GM19452 (cell line): Measurements from ENCODE around the gene TMCO4.
"Not testable (repeated sequence)": the region's sequence is repeated elsewhere in the genome, so short reads cannot be mapped to it uniquely, and the experiment has no call there.

ENCODE experiments used
- ATAC-seq: cut with Tn5 transposase; IDR thresholded peaks from one replicate; pipeline ENCODE4 v1.9.1; 2021; ENCODE audit not compliant: unreplicated experiment

Gene TMCO4

DNA sequence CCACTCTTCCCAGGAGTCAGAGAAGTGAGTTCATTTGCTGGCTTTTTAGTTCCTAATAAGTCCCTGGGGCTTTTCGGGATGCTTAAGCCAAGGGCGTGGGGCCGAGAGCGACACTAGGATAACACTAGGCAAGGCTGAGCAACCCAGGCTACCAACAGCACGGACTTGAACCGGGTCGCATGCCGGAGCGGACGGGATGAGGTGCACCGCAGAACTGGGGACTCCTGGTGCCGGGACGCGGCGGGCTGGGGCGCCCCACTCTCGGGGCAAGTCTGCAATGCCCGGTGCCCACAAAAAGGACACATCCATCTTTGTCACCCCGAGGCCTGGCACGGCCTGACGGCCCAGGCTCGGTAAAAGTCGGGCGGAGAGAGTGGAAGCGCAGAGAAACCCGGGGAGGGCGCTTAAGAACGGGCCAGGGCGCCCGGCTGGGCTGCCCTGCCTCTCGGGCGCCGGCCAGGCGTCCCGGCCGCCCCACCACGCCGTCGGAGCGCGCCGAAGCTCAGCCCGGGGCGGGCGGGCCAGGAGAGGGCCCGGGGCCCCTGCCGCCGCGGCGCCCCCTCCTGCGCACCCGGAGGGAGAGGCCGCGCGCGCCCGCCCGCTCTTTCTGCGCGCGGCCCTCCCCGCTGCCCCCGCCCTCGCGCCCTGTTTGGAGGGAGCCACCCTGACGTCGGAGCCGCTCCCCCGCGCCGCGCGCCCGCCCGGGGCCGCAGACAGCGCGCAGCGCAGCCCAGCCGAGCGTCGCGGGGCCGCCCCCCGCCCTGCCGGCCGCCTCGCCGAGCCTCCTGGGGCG, 155.9 kb downstream of the TMCO4 start, which contains the start of gene NBL1:
NBL1 (plus strand) TSS at position 710 of the 793 bp plus-strand sequence. CDS start 10,720 bp downstream, outside the sequence.
- no peak for ATAC-seq

DNA sequence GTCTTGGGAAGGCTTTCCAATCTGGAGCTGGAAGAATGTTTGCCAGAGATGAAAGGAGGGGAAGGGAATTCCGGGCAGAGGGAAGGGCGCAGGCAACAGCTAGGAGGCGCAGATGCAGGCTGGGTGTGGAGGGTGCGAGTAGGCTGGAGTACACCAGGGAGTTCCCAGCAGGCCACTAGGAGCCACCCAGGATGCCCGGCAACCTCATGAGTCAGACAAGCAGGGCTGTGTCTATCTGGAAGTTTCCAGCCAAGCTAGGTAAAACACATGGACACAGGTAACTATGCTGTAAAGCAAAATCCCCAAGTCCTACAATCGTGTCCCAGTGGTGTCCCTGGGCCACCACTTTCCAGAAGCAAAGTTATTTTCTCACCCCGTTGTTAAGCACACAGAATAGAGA, 156.6 kb downstream of the TMCO4 start:
- no peak for ATAC-seq

DNA sequence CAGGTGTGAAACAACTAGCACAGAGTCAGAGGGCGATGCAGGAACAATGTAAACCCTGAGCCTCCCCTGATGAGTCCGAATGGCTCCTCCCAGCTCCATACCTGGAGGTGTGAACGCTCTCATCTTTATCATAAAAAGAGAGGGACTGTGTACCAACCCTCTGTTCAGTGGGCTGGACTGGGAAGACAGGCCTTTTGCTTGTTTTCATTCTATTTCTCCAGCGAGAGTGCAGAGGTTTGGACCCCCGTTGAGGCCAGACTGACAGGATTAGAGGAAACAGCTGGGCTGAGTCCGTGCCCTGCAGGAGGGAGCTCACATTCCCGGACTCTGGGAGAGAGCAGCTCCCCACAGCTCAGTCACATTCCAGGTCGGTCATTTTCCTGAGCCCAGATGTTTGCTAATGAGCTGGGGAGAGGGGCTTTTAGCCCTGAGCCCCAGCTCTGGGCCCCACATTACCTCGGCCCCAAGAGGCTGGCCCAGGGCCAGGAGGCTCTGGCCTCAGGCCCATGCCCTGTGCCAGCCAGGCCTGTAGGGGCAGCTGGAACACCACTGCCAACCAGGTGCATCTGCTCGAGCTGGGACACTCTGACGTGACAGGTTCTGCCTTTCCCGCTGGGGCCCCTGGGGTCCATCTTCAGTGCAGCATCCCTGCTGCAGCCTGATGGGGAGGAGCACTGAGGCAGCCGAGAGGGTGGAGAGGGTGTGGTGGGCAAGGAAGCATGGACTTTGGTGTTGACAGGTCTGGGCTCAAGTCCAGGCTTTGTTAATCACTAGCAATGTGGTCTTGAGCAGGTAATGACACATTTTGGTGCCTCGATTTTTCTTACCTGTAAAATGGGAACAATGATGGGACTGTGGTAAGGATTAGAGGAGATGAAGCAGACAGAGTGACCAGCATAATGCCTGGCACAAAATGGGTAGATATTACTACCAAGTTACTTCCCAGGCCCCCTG, 159.1 kb downstream of the TMCO4 start:
- ATAC-seq: no peak

DNA sequence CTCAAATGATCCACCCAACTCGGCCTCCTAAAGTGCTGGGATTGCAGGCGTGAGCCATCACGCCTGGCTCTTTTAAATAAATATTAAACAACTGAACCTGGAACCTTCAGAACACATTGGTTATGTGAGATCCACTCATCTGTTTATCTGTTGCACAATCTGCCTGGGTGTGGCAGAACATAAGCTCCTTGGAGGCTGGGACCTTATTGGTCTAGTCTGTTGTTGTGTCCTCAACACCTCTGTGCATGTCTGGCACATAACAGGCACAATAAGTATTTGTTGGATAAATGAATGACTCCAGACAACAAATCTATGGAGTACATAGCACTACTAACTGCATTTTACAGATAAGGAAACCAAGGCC, 159.7 kb downstream of the TMCO4 start:
- ATAC-seq: no peak

DNA sequence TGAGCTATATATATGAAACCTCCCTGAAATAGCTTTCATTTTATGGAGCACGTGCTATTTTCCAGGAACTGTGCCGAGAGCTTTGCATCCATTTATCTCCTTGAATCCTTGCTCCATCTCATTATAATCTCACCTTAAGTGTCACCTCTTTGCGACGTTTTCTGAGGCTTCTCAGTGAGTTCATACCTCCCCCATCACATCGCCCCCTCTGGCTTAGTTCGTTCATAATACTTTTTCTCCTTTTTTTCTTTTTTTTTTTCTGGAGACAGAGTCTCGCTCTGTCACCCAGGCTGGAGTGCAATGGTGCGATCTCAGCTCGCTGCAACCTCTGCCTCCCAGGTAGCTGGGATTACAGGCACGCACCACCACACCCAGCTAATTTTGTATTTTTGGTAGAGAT, 160.5 kb downstream of the TMCO4 start:
- ATAC-seq: not testable (repeated sequence)

DNA sequence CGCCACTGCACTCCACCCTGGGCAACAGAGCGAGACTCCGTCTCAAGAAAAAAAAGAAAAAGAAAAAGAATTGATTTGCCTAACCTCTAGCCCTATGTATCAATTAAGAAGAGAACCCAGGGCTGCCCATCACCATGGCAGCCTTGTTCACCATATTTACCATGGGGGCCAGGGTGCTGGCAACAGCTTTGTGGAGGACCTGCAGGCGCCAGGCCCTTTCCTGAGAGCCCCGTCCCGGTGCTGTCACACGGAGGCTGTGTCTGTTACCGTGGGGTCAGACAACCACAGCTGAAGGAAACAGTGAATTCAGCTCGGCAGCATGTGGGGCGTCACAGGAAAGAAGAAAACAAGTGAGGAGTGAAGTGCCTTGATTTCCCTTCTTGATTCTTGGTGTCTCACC, 162.1 kb downstream of the TMCO4 start:
- ATAC-seq: no peak

DNA sequence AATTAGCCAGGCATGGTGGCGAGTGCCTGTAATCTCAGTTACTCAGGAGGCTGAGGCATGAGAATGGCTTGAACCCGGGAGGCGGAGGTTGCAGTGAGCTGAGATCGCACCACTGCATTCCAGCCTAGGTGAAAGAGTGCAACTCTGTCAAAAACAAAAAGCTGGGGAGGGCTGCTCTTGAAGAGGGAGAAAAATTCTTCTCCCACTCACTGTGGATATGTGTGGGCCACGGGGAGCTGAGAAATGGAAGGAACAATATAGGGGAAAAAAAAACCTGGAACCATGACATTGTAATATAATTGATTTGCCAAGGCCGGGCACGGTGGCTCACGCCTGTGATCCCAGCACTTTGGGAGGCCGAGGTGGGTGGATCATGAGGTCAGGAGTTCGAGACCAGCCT, 163.0 kb downstream of the TMCO4 start:
- not testable (repeated sequence) for ATAC-seq

DNA sequence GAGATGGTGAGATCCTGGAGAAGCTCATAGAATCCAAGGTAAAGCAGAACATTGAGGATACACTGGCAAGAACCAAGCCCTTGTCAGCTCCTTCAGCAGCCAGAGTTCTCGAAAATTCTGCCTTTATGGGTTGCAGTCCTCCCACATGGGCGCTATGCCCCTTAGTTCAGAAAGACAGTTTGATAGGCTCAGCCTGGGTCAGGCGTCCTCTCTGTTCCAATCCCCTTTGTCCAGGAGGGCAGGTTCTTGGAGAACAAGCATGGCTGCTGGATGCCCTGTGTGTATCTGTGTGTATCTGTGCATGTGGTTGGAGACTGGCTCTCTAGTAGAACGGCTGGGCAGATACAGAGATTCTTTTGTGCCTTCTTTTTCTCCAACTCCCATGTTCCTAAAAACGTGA, 163.7 kb downstream of the TMCO4 start:
- no peak for ATAC-seq

DNA sequence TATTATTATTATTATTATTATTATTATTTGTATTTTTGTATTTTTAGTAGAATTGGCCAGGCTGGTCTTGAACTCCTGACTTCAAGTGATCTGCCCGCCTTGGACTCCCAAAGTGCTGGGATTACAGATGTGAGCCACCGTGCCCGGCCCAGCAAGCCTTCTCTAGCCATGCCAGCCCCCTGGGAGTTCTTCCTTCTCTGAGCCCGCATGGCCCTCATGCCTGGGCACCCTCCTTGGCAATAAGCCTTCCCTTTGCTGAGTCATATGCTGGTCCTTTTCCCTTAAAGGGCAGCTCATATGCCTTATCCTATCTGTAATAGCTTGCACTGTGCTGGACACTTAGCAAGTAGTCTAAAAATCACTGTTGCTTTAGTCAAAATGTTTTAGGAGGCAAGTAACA, 164.1 kb downstream of the TMCO4 start:
- no peak for ATAC-seq

DNA sequence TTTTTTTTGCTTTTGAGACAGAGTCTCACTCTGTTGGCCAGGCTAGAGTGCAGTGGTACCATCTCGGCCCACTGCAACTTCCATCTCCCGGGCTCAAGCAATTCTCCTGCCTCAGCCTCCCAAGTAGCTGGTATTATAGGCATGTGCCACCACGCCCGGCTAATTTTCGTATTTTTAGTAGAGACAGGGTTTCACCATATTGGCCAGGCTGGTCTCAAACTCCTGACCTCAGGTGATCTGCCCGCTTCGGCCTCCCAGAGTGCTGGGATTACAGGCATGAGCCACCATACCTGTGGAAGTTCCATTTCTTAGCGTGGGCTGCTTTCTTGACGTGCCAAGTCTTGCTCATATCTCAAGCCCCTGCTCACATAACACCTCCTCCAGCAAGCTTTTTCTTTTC, 164.7 kb downstream of the TMCO4 start:
- ATAC-seq: not testable (repeated sequence)

DNA sequence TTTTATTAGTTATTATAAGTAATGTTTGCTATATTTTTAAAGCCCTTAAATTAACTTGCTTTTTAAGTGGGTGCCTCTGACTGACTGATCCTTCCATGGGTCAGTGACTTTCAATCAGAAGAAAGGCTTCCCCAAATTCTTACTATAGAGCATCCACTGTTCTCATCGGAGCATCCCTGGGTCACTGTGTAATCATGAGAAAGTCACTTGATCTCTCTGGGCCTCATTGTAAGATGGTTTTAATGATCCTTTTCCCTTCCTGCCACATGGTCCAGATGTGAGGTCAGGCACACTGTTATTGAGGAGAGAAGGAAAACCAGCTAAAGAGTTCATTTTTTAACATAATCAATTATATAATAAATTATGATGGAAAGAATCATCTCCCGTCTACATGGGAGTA, 166.6 kb downstream of the TMCO4 start:
- ATAC-seq: no peak
